Colonic mucosa (tissue), 4 donors: Measurements from ENCODE around the gene INPP5A. TPM values are rescaled to one million over a fixed set of nuclear protein-coding genes. Genes with fewer than 3 reads are reported as not detected.
A peak's percentile ranks its signal among the peaks of the same experiment; 100 is the strongest.

Experiments used
- DNase-seq: peaks from one replicate; pipeline ENCODE4 v3.0.0-alpha.2; 2020
- H3K27ac ChIP-seq: fragments of 200-600 bp; one replicate; pipeline ENCODE4 v1.8.0; 2021
- H3K27me3 ChIP-seq: fragments of 200-600 bp; one replicate; pipeline ENCODE4 v1.8.0; 2021
- H3K36me3 ChIP-seq: fragments of 200-600 bp; one replicate; pipeline ENCODE4 v1.8.0; 2021
- H3K4me1 ChIP-seq: fragments of 200-600 bp; one replicate; pipeline ENCODE4 v1.8.0; 2021; ENCODE audit warnings: mild to moderate bottlenecking
- H3K4me3 ChIP-seq: fragments of 200-600 bp; one replicate; pipeline ENCODE4 v1.8.0; 2021
- H3K9ac ChIP-seq, 2 donors: one replicate each; pipeline ENCODE4 v1.7.0; 2013; ENCODE audit warnings: control low read depth in 2 of 2, low read depth in 2 of 2, low read length in 2 of 2
- H3K9me3 ChIP-seq: fragments of 200-600 bp; one replicate; pipeline ENCODE4 v1.8.0; 2021
- intact Hi-C: fragments of 100-400 bp; cut with DNase I; formaldehyde crosslinking; loops from one replicate; pipeline ENCODE4 v1.14.1; 2022
- total RNA-seq, 2 donors: library from RNA; stranded (reverse); fragmentation: NEBNext Ultra II Directional in 1 of 2; extraction: Animal tissue kit (Norgen Biotek cat#: 25700) in 1 of 2; gene quantifications; one replicate each; pipeline ENCODE4 v1.2.1, GENCODE V29; 2021
- TF ChIP-seq, protein P1 (sequence below): fragments of 200-600 bp; IDR thresholded peaks from one replicate; pipeline ENCODE4 v1.8.0; 2022; ENCODE audit warnings: antibody characterized with exemption, mild to moderate bottlenecking
- donor health status: healthy.
- donor health status: DM: no; HTN: no; CAD: no.
- donor health status: DM: no; HTN: no; CAD: no.

The INPP5A gene
- total RNA-seq, 2 donors from 2014 or later: 29.9 to 41.5 TPM

DNA sequence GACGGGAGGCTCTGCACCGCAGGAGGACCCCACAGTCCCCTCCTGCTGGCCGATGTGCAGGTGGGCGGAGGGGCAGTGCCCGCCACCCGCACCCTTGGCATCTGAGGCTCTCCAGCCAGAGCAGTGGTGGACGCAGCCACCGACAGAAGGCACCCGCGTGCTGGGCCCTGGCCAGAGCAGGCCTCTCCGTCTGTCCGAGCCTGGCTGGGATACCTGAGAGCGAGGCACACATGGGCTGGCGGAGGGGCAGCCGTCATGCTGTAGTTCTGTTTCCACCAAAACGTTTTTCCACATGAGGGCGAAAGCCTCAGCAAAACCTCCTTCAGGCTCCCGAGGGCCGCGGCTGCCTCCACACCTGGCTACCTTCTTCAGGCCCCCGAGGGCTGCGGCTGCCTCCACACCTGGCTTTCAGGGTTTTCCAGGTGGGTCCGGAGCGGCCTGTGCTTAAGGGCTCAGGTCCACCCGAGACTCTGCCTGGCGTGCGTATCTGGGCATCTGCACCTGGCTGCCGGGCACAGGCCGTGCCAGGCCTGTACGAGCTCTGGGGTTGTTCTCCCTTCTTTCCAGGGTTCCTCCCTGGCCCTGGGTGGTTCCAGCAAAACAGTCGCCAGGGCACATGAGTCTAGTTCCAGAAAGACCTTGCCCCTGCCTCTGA, 115.5 kb downstream of the INPP5A start:
- intact Hi-C loops: no loop called here
- TF ChIP-seq, protein P1, sequence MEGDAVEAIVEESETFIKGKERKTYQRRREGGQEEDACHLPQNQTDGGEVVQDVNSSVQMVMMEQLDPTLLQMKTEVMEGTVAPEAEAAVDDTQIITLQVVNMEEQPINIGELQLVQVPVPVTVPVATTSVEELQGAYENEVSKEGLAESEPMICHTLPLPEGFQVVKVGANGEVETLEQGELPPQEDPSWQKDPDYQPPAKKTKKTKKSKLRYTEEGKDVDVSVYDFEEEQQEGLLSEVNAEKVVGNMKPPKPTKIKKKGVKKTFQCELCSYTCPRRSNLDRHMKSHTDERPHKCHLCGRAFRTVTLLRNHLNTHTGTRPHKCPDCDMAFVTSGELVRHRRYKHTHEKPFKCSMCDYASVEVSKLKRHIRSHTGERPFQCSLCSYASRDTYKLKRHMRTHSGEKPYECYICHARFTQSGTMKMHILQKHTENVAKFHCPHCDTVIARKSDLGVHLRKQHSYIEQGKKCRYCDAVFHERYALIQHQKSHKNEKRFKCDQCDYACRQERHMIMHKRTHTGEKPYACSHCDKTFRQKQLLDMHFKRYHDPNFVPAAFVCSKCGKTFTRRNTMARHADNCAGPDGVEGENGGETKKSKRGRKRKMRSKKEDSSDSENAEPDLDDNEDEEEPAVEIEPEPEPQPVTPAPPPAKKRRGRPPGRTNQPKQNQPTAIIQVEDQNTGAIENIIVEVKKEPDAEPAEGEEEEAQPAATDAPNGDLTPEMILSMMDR: no peak
- no peaks in the 10 kb centered on the region for H3K36me3 ChIP-seq

DNA sequence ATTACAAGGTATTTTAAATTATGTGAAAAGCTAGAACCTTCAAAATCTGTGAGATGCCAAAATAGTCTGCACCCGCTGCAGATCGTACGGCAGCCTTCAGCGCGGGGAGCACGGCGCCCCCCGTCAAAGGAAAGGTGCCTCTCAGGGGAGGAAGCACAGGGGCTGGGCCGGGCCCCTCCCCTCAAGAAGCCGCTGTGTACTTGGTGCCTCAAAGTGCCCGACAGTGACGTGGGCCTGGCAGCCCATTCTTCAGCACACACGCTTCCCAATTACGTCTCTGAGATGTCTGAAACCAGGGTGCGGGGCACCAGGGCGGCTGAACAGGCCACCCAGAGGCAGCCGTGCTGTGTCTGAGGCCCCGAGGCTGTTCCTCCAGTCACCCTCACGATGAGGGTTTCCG, 116.1 kb downstream of the INPP5A start:
- DNase-seq: no peak

More for the DNA sequence above, 115.5 kb downstream of the INPP5A start:
- H3K27me3 ChIP-seq: no peaks in the 10 kb centered on the region
- no peak for DNase-seq
- H3K4me1 ChIP-seq: no peaks in the 10 kb centered on the region
- no peaks in the 10 kb centered on the region for H3K9me3 ChIP-seq
- H3K27ac ChIP-seq: no peak overlapping the region
- no peak overlapping the region for H3K9ac ChIP-seq
- H3K4me3 ChIP-seq: no peak overlapping the region

DNA sequence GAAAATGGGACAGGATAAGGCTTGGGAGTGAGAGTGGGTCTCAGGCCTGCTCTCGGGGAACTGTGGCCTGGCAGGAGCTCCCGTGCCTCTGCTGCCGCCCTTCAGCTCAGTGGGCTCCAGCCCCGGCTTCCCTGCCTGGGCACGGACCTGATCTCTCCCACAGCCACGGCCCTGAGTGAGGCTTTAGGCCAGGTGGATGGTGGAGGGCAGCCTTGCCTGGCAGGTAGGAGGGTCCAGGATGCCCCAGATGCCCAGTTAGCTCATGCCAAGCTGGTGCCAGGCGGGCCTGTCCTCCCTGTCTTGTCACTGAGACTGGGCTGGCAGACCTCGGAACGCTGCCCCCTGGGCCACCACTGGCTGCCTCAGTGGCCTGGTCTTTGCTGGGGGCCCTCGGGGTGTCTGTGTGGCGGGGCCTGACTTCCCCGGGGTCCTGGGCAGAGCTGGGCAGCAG, 116.6 kb downstream of the INPP5A start:
- H3K36me3 ChIP-seq: no peaks in the 10 kb centered on the region
- H3K27me3 ChIP-seq: no peaks in the 10 kb centered on the region
- no peak overlapping the region for H3K4me3 ChIP-seq
- H3K4me1 ChIP-seq: no peaks in the 10 kb centered on the region
- TF ChIP-seq, protein P1: no peak
- intact Hi-C loops: loop anchor here (1.0 kb wide), 1 partner anchor 134 kb away; no protein-coding TSS in a partner anchor
- H3K27ac ChIP-seq: no peak overlapping the region
- H3K9me3 ChIP-seq: no peaks in the 10 kb centered on the region
- H3K9ac ChIP-seq: no peak overlapping the region
- no peak for DNase-seq

More for the DNA sequence above, 116.1 kb downstream of the INPP5A start:
- H3K36me3 ChIP-seq: no peaks in the 10 kb centered on the region
- H3K9me3 ChIP-seq: no peaks in the 10 kb centered on the region
- H3K9ac ChIP-seq: no peak overlapping the region
- no peak overlapping the region for H3K4me3 ChIP-seq
- no peaks in the 10 kb centered on the region for H3K27me3 ChIP-seq
- H3K4me1 ChIP-seq: no peaks in the 10 kb centered on the region
- no peak overlapping the region for H3K27ac ChIP-seq
- TF ChIP-seq, protein P1: no peak
- intact Hi-C loops: loop anchor here (1.0 kb wide), 1 partner anchor 135 kb away; no protein-coding TSS in a partner anchor

DNA sequence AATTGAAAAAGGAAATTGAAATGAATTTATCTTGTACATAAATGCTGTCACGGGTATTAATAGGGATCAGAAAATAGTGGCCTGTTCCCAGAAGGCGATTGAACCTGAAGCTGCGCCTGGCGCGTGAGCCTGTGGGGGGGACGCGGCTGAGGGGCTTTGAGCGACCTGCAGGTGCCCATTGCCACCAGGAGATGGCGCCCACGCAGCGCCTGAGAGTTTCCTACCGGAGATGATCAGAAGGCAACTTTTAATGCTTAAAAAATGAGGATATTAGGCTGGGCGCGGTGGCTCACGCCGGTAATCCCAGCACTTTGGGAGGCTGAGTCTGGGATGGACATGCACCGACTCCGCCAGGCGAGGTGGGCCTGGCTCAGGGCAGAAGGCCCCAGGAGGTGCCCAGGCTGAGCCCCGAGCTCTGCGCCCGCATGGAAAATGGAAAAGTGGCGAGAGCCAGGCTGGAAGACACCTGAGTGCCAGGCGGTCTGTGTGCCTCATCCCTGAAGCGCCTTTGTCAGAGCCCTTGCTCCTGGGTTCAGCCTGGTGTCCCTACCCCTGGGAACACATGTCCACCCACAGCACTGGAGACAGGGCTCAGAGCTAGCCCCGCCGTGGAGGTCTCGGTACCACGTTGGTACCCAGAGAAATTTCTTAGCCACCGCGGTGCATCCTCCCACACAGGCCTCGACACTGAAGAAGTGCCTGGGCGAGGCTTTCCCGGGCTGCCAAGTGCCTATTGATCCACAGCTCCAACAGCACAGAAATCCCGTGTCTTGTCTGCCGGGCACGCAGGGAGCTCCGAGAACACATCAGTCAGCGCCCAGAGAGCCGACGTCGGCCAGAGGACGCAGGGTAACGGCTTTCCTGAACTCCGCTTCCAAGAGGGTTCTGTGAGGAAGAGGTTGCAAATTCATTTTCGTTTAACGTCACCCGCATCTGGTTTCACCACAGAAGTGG, 117.4 kb downstream of the INPP5A start:
- Histone ChIP-seq H3K36me3 (no peaks in the 10 kb centered on the region), H3K9ac (no peak overlapping the region), H3K27ac (no peak overlapping the region), H3K9me3 (no peaks in the 10 kb centered on the region), H3K4me3 (no peak overlapping the region), H3K4me1 (no peaks in the 10 kb centered on the region), H3K27me3 (no peaks in the 10 kb centered on the region)
- TF ChIP-seq, protein P1: peak; percentile 94
- peak; percentile 36 for DNase-seq
- intact Hi-C loops: loop anchor here (1.0 kb wide), 1 partner anchor 133 kb away; no protein-coding TSS in a partner anchor

DNA sequence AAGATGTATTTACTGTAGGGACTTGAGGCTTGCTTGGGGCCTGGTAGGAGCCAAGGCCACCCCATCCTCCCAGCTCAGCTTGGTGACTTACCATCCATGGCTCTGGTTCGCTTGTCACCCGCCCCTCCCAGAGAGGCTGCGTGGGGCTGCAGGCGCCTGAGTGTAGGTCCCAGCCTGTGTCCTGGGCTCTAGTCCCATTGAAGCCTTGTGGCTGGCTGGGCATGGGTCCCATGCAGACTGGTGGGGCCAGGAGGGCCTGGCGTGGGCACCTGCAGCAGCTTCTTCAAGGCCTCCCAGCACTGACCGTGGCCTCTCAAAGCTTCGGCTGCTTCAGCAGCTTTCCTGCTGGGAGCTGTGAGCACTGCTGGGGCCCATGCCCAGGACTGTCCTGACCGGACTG, 118.1 kb downstream of the INPP5A start:
- Histone ChIP-seq H3K9me3 (no peaks in the 10 kb centered on the region), H3K4me3 (no peak overlapping the region), H3K9ac (no peak overlapping the region), H3K36me3 (no peaks in the 10 kb centered on the region), H3K27me3 (no peaks in the 10 kb centered on the region), H3K27ac (no peak overlapping the region), H3K4me1 (no peaks in the 10 kb centered on the region)
- TF ChIP-seq, protein P1: no peak
- intact Hi-C loops: no loop called here
- DNase-seq: no peak
